Stimulated activated CD8-positive, alpha-beta memory T cell treated with anti-CD3 and anti-CD28 coated beads, Interleukin-12 subunit alpha, Interleukin-12 subunit beta, amount 100 ng/mL, for 24 hours (primary cell): ENCODE results near the gene KIF9.
A peak's percentile ranks its signal among the peaks of the same experiment; 100 is the strongest.
"Not testable (repeated sequence)": the region's sequence is repeated elsewhere in the genome, so short reads cannot be mapped to it uniquely, and the experiment has no call there.

Experiments used
- DNase-seq: peaks from one replicate; pipeline ENCODE4 v3.0.0-alpha.2; 2020; ENCODE audit errors: extremely low read depth

Gene KIF9, protein sequence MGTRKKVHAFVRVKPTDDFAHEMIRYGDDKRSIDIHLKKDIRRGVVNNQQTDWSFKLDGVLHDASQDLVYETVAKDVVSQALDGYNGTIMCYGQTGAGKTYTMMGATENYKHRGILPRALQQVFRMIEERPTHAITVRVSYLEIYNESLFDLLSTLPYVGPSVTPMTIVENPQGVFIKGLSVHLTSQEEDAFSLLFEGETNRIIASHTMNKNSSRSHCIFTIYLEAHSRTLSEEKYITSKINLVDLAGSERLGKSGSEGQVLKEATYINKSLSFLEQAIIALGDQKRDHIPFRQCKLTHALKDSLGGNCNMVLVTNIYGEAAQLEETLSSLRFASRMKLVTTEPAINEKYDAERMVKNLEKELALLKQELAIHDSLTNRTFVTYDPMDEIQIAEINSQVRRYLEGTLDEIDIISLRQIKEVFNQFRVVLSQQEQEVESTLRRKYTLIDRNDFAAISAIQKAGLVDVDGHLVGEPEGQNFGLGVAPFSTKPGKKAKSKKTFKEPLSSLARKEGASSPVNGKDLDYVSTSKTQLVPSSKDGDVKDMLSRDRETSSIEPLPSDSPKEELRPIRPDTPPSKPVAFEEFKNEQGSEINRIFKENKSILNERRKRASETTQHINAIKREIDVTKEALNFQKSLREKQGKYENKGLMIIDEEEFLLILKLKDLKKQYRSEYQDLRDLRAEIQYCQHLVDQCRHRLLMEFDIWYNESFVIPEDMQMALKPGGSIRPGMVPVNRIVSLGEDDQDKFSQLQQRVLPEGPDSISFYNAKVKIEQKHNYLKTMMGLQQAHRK

GRCh38 chr3:47282424-47283192 lies at the start of gene KIF9, which contains the start of gene KLHL18:
Gene KIF9 (minus strand): TSS chr3:47282799. CDS start chr3:47277374, 5,425 bp downstream.
Gene KLHL18 (plus strand): TSS chr3:47282944. CDS start chr3:47282966, 22 bp downstream.
- peak; percentile 92 for DNase-seq

DNA sequence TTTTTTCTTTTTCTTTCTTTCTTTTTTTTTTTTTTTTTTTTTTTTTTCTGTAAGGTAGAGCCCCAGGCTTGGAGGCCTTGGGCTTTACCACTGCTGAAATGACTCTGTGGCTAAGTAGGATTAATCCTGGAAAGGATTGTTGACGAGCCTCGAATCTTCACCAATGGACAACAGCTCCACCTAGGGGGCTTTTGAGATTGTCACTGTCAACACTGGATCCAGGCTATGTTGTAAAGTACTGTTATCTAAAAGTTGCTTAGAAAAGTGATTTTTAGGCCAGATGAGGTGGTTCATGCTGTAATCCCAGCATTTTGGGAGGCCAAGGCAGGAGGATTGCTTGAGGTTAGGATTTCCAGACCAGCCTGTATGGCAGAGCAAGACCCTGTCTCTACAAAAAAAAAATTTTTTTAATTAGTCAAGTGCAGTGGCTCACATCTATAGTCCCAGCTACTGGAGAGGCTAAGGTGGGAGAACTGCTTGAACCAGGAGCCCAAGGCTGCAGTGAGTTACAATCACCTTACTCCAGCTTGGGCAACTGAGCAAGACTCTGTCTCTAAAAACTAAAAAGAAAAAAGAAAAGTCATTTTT lies 41.8 kb upstream of the KIF9 start:
- no peak for DNase-seq

- DNase-seq = no peak
Observed at GRCh38 chr3:47323431-47324277, 41.1 kb upstream of the KIF9 start.

DNA sequence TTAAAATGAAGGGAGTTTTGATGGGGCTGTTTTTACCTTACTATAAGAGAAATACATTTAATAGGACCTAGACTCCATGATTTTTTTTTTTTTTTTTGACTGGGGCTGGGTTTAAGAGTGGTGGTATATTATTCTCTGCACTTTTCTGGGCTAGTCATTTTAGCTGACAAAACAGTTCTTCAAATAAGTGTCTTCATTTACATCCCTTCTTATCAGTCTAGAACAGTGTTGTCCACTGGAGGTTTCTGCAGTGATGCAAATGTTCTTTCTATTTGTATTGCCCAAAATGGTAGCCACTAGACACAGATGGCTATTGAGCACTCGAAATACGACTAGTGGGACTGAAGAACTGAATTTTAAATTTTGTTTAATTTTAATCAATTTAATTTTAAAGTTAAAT lies 37.4 kb upstream of the KIF9 start:
- no peak for DNase-seq

- no peak for DNase-seq
Observed at GRCh38 chr3:47318916-47319315, 36.3 kb upstream of the KIF9 start.

DNA sequence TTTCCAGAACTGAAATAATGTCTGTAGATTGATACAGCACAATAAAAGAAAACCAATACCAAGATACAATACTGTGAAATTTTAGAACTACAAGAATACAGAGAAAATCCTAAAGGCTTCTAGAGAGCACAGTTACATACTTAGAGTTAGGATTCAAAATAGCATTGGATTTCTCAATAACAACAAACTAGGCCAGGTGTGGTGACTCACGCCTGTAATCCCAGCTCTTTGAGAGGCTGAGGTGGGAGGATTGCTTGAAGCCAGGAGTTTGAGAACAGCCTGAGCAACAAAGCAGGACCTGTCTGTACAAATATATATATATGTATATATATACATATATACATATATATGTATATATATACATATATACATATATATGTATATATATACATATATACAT lies 33.6 kb upstream of the KIF9 start:
- DNase-seq = not testable (repeated sequence)

- DNase-seq = no peak
Observed at GRCh38 chr3:47315069-47315647, 32.6 kb upstream of the KIF9 start.

DNA sequence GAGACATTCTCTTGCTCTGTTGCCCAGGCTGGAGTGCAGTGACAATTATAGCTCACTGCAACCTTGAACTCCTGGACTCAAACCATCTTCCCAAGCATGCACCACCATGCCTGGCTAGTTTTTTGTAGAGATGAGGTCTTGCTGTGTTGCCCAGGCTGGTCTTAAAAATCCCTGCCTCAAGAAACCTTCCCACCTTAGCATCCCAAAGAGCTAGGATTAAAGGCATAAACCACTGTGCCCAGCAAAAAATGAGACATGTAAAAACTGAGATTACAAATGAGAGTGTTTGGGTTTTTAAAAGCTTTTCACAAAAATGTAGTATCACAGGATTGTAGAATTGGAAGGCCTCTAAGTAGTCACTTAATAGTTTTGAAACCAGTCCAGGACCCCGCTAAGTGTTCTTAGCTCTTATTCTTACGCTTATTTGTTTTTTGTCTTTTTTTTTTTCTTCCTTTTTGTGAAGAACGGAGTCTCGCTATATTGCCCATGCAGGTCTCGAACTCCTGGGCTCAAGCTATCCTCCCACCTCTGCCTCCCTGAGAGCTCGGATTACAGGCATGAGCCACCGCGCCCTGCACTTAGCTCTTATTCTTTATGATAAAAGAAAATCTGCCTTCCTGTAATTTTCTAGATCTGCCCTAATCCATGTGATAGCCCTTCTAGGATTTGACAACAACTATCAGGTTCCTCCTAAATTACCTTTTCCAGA lies 31.6 kb upstream of the KIF9 start:
- no peak for DNase-seq

DNA sequence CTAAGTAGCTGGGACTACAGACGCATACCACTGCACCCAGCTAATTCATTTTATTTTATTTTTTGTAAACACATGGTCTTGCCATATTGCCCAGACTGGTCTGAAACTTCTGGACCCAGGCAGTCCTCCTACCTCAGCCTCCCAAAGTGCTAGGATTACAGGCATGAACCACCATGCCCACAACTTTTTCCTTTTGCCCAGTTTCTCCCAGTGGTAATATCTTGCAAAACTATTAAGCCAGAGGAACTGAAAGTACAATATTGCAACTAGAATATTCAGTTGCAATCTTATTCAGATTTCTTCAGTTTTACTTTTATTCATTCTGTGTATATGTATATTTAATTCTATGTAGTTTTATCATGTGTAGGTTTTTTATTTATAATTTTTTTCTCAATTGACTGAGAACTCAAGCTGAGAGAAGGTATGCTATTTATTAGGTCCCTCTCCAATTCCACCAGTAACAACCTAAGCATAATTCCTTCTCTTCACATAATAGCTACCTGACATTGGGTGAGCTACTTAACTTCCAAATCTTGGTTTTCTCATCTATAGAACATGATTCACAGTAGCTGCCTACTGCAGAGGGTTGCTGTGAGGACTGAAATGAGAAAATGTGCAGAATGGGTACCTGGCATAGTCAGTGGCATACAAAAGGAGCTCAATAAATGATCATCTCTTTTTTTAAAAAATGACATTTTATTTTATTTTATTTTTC lies 30.9 kb upstream of the KIF9 start:
- no peak for DNase-seq

- DNase-seq = no peak
Observed at GRCh38 chr3:47310391-47310790, 27.8 kb upstream of the KIF9 start.

- not testable (repeated sequence) for DNase-seq
Observed at GRCh38 chr3:47309231-47309630, 26.6 kb upstream of the KIF9 start.

DNA sequence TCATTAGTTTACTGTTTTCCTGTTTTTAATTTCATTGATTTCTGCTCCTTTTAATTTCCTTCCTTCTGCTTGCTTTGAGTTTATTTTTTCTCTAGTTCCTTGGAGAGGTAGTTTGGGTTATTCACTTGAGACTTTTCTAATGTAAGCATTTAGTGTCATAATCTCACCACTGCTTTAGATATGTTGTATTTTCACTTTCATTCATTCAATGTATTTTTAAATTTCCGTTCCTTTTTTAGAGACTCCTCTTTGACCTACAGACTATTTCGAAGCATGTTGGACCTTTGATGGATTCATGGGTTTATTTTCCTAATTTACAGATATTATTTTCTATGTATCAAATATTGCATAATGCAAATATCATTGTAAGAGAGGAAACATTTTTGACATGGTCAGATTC lies 23.4 kb upstream of the KIF9 start:
- DNase-seq = no peak

GRCh38 chr3:47301456-47301855 lies 18.9 kb upstream of the KIF9 start:
- no peak for DNase-seq

DNA sequence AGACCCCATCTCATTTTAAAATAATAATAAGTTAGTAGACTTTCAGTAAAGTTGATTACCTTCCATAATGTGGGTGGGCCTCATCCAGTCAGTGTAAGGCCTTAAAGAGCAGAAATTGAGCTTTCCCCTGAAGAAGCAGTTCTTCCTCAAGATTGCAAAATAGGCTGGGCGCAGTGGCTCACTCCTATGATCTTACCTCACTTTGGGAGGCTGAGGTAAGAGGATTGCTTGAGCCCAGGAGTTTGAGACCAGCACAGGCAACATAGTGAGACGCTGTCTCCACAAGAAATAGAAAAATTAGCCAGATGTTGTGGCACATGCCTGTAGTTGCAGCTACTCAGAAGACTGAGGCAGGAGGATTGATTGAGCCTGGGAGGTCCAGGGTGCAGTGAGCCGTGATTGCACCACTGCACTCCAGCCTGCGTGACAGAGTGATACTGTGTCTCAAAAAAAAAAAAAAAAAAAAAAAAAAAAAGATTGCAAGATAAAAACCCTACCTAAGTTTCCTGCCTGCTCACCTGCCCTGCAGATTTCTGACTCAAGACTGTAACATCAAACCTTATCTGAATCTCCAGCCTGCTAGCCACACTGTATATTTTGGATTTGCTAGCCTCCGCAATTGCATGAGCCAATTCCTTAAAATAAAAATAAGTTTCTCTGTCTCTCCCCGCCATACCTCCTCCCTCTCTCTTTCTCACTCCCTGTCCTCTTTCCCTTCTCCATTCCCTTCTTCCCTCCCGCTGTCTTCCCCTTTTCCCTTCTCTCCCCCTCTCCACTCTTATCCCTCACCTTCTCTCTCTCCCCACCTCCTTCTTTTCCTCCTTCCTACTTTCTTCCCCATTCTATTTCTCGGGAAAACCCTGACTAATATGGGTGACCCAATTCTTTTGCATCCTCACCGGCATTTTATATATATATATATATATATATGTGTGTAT lies 17.1 kb upstream of the KIF9 start:
- DNase-seq = no peak

- no peak for DNase-seq
Observed at GRCh38 chr3:47298439-47298838, 15.8 kb upstream of the KIF9 start.

GRCh38 chr3:47296562-47297302 lies 14.1 kb upstream of the KIF9 start:
- DNase-seq = no peak

DNA sequence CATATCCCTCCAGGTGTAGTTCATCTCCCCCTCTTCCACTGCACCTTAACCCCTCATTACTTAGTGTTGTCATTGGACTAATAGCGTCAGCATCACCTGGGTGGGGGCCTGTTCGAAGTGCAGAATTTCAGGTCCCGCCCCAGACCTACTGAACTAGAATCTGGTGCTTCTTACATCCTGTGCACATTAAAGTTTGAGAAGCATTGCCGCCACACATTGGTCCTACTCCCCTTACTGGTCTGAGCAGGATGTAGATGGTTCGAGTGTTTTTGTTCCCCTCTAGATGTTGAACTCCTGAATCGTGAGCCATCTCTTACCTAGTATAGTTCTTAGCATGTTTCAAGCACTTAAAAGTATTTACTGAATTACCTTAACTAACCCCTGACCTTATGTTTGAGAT lies 13.4 kb upstream of the KIF9 start:
- DNase-seq = no peak
